Sciatic nerve (tissue), 2 donors: ENCODE measurements around the gene PCSK7. TPM values are rescaled to one million over a fixed set of nuclear protein-coding genes. Genes with fewer than 3 reads are reported as not detected.
A peak's percentile ranks its signal among the peaks of the same experiment; 100 is the strongest.
"Not testable (repeated sequence)": the region's sequence is repeated elsewhere in the genome, so short reads cannot be mapped to it uniquely, and the experiment has no call there.

Experiments used
- ATAC-seq: fragments of 200-7000 bp; cut with Tn5 transposase; one replicate; pipeline ENCODE4 v1.9.1; 2020; ENCODE audit warnings: mild to moderate bottlenecking, moderate library complexity
- DNase-seq: peaks from one replicate; pipeline ENCODE4 v3.0.0-alpha.2; 2020; ENCODE audit warnings: low spot score
- intact Hi-C: fragments of 100-400 bp; cut with DNase I; formaldehyde crosslinking; loops from one replicate; pipeline ENCODE4 v1.14.2; 2022
- total RNA-seq: library from RNA; stranded (reverse); fragmentation: NEBNext Ultra II Directional; extraction: Animal tissue kit (Norgen Biotek cat#: 25700); gene quantifications from one replicate; pipeline ENCODE4 v1.2.1, GENCODE V29; 2021
- donor health status: DM: no; HTN: no; CAD: no.
- donor health status: DM: no; HTN: no; CAD: no.

Gene PCSK7
- total RNA-seq, result 68.7 TPM

- ATAC-seq (no peak), DNase-seq (peak; percentile 86)
- intact Hi-C loops, result no loop called here
These were observed at the start of gene PCSK7 for GRCh38 chr11:117231842-117232091. Gene PCSK7 (minus strand): TSS chr11:117232073. CDS start chr11:117229844, 2,229 bp downstream.

DNA sequence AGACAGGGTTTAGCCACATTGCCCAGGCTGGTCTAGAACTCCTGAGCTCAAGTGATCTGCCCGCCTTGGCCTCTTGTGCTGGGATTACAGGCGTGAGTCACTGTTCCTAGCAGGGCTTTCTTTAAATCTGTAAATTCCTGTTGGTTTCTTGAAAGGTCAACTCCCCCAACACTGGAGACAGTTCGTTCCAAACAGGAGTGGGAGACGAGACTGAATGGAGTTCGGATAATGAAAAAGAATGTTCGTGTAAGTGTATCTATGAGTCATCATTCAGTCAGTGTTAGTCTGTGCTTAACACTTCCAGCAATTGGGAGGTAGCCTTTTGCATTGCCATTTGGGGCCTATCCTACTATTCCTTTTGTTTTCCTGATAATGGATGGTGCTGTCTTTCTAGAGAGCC, 49.3 kb upstream of the PCSK7 start:
- DNase-seq, result no peak
- intact Hi-C loops, result no loop called here
- no peak for ATAC-seq

- ATAC-seq (no peak), DNase-seq (no peak)
- intact Hi-C loops, result no loop called here
These were observed 48.0 kb upstream of the PCSK7 start for GRCh38 chr11:117279711-117280376.

DNA sequence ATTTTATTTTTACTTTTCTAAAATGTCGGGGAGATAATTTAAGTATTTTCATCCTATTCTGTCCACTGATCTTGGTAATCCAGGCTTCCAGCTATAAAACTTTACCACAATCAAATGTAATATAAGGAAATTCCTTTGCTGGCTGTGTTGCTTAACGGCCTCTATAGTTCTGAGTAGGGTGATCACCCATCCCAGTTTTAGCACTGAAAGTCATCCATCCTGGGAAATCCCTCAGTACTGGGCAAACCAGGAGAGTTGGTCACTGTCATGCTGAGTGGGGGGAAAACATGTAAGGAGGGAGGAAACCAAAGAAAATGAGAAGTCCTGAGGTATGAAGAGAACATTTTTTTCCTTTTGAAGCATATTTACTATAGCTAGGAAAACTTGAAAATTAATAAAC, 46.5 kb upstream of the PCSK7 start:
- ATAC-seq (no peak), DNase-seq (no peak)
- intact Hi-C loops, result no loop called here

GRCh38 chr11:117273550-117274289, 41.8 kb upstream of the PCSK7 start:
- intact Hi-C loops, result no loop called here
- ATAC-seq (no peak), DNase-seq (no peak)

DNA sequence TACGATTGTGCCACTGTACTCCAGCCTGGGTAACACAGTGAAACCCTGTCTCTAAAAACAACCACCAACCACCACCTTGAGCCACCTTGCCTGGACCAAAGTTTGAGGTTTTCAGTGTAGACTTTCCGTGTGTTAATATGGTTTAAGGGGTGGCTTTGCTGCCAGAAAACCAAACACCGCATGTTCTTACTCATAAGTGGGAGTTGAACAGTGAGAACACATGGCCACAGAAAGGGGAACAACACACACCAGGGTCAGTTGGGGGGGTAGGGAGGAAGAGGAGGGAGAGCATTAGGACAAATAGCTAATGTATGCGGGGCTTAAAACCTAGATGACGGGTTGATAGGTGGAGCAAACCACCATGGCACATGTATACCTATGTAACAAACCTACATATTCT, 40.3 kb upstream of the PCSK7 start:
- ATAC-seq, intact Hi-C loops, DNase-seq: not testable (repeated sequence)

GRCh38 chr11:117271208-117271607, 39.3 kb upstream of the PCSK7 start:
- DNase-seq (no peak), ATAC-seq (no peak)
- intact Hi-C loops, result no loop called here

GRCh38 chr11:117269856-117270255, 38.0 kb upstream of the PCSK7 start:
- intact Hi-C loops, result no loop called here
- DNase-seq (no peak), ATAC-seq (no peak)

DNA sequence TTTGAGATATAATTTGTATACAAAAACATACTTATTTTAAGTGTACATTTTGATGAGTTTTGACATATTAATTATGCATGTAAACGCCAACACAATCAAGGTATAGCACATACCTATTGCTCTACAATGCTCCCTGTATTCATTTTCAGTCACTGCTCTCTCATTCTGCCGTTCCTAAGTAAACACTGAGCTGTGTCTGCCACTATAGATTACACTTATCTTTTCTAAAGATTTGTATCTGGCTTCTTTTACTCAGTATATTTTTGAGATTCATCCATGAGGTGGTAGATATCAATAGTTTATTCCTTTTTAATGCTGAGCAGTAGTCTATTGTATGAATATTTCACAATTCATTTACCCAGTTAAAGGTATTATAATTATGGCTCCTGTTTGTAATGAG, 33.9 kb upstream of the PCSK7 start:
- intact Hi-C loops, result no loop called here
- ATAC-seq (no peak), DNase-seq (no peak)

- DNase-seq, ATAC-seq, intact Hi-C loops: not testable (repeated sequence)
These were observed 32.9 kb upstream of the PCSK7 start for GRCh38 chr11:117264624-117265323.

GRCh38 chr11:117259417-117259816, 27.5 kb upstream of the PCSK7 start:
- DNase-seq, result no peak
- ATAC-seq, result no peak
- intact Hi-C loops, result no loop called here

DNA sequence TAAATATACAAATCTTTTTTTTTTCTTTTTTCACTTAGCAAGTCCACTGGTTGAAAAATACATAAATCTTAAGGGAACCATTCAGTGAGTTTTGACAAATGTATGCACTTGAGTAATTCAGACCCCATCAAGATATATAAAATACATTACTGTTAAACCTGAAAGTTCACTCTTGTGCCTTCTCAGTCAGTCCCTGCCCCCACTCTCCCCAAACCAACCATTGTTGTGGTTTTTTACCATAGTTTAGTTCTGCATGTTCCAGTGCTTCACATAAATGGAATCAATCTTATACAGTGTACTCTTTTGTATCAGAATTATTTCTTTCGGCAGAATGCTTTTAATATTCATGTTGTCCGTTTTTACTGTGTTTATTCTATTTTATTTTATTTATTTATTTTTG, 26.7 kb upstream of the PCSK7 start:
- DNase-seq (no peak), ATAC-seq (no peak)
- intact Hi-C loops, result no loop called here

- intact Hi-C loops, result no loop called here
- DNase-seq (no peak), ATAC-seq (no peak)
These were observed 24.7 kb upstream of the PCSK7 start for GRCh38 chr11:117256573-117256972.

DNA sequence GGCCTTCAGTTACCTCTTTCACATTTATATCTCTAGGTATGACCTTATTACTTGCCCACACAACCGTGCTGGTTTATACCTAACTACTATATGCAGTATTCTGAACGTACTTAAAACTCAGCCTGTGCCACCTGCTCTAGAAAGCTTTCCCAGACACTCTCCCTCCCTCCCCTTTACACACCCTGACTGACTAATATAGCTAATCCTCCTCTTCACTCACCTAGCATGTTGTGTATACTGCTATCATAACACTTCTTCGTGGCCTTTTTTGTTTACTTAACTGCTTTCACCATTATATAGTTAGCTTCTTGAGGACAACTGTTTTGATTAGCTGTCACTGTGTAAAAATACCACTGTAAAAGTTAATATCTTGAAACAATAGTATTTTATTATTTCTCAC, 24.1 kb upstream of the PCSK7 start:
- intact Hi-C loops, result no loop called here
- ATAC-seq (no peak), DNase-seq (no peak)

DNA sequence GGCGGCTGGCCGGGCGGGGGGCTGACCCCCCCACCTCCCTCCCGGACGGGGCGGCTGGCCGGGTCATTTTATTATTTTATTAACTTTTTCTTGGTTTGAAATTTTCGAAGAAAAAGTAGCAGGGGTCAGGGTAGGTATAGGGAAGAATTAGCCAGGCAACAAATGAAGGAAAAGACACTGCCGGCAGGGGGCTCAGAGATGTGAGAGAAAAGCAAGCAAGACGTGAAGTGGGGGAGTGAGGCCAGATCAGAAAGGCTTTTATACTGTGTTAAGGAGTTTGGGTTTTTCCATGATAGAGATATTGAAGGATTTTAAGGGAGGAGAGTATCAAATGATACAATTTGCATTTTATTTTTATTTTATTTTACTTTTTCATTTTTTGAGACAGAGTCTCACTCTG, 19.6 kb upstream of the PCSK7 start:
- DNase-seq (no peak), ATAC-seq (no peak)
- intact Hi-C loops, result no loop called here

- DNase-seq (no peak), ATAC-seq (no peak)
- intact Hi-C loops, result no loop called here
These were observed 17.7 kb upstream of the PCSK7 start for GRCh38 chr11:117249571-117249970.

DNA sequence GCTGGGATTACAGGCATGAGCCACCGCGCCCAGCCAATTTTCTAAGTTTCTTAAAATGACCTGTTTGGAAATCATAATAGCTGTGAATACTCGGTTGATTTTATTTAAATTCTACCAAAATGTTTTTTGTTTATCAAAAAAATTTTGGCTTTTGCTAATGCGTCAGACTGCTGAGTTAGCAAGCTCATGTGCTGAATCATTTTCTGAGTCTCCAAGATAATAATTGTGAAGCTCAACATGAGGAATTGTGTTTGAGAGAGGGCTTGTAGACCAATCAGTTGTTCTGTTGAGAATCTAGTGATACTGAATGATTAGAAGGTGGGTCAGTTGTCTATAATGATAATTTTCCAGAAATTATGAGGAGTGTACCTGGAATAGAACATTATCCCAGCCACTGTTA, 16.5 kb upstream of the PCSK7 start:
- no peak for DNase-seq
- no peak for ATAC-seq
- intact Hi-C loops, result no loop called here

DNA sequence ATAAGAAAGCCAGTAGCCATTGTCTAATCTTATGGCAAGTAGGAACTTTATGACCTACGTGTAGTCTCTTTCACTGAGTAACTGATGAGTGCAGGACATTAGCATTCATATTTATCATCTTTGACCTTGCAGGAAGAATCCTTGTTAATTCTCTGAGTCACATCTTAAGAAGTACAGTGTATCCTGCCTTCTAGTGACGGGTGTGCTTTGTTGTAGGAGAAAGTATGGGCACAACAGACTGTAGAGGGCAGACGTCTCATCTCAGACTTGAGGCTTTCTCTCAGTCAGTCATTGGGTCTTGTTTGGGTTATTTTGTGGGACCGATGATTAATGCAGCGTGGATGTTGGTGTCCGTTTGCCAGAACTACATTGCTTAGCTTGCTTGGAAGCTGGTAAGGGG, 7.4 kb upstream of the PCSK7 start:
- no peak for DNase-seq
- intact Hi-C loops, result loop anchor here (5.0 kb wide), 1 partner anchor 703 kb away; no protein-coding TSS in a partner anchor
- ATAC-seq, result no peak

DNA sequence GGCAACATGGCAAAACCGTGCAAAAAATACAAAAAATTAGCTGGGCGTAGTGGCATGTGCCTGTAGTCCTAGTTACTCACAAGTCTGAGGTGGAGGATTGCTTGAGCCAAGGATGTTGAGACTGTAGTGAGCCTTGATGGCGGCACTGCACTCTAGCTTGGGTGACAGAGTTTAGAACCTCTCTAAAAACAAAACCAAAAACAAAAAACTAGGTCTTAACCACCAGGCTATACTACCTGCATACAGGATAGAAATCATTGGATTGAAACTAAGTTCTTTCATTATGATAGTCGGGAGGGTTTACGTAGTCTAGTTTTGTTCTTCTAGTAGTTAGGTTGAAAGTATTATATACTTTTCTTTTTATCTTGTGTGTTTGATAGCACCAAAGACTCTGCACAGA, 6.3 kb upstream of the PCSK7 start:
- ATAC-seq, result no peak
- intact Hi-C loops, result loop anchor here (5.0 kb wide), 1 partner anchor 704 kb away; no protein-coding TSS in a partner anchor
- DNase-seq, result no peak

DNA sequence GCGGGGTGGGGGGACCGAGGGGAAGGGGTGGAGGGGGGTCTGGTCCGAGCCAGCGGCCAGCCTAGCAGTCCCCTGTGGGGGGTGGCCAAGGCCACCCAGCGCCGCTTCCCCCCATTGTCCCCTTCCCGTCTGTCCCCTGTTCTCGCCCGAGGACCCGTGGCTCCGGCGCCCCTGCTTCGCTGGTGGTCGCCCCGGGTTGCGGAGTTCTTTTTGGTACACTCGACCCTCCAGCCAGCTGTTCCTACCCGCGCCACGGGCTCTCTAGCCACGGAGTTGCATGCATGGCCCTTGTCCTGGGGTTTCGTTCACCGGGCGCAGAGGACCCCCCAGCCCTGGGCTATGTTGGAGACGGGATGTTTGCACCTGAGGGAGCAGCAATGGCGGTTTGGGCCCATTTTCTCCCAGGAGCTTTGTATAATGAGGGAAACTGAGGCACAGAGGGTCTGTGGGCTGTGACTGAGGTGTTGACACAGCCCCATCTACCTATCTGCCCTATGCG, 1.1 kb upstream of the PCSK7 start:
- peak; percentile 42 for ATAC-seq
- intact Hi-C loops, result no loop called here
- no peak for DNase-seq
